T1000 (cell line): ENCODE measurements around the gene RTL1.

Source experiments
- DNase-seq: peaks from one replicate; lab custom pipeline; 2025; ENCODE audit warnings: mixed read lengths; lab: John Stamatoyannopoulos, UW

Gene RTL1

DNA sequence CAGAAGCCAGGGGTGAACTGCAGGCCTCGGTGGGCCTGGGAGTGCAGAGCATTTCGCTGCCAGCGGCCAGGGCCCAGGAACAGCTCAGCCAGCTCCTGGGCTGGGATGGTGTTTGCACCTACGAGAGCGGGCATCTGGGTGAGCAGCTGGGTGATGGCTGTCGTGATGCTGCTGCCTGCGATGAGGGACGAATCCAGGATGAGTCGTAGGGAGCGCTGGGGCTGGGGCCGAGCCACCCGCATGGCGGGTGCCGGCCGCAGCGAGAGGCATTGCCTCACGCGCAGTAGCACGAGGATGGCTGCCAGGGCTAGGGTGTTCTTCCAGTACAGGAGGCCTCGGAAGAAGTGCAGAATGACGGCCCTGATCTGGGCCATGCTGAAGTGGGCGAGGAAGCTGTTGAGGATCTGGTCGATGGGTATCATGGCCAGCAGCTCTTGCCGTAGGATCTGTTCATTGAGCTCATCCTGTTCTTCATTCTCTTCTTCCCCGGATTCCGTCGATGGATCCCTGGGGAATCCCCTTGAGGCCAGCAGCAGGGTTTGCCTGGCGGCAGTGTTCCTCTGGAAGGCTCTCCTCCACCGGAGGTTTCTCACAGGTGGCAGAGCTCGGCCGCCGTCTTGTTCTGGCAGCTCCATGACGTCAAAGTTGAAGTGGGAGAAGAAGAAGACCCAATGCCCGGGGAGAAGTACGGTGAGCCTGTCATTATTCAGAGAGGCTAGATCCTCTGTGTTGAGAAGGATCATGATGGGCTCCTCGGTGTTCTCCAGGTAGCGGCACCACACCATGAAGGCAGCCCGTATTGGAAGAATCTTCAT, 22.1 kb downstream of the RTL1 start:
- no peak for DNase-seq

DNA sequence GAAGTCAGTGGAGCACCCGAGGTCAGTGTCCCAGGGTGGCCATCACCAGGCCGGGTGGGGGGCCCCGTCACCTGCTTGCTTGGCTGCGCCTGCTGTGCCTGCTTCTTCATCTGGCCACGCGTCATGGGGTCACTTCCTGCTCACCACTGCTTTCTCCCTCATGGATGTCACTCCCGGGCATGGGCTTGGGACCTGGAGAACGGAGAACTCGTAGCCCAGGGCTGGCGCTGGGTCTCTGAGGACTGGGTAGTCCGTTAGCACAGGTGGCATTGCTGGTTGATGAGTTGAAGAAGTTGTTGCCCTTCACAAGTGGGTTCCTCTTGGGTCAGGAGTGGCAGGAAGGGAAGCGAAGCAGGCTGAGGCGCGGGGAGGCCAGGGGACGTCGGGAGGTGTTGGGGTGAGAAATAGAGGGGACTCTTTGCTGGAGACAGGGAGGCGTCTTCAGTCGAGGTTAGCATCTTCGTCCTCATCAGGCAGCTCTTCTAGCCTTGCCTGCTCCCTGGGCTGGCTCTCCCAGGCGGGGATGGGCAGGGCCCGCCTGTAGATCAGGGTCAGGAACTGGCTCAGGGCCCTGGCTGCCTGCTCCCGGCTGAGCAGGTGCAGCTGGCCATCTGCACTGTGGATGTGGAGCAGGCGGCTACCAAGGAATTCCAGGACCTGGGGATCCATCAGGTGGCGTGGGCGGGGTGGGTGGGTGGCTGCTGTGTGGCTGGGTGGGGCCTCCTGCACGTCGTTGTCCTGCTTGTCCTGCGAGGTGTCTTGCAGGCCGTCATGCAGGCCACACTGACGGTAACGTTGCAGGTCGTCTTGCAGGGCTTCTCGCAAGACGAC, 23.0 kb downstream of the RTL1 start:
- DNase-seq = no peak

DNA sequence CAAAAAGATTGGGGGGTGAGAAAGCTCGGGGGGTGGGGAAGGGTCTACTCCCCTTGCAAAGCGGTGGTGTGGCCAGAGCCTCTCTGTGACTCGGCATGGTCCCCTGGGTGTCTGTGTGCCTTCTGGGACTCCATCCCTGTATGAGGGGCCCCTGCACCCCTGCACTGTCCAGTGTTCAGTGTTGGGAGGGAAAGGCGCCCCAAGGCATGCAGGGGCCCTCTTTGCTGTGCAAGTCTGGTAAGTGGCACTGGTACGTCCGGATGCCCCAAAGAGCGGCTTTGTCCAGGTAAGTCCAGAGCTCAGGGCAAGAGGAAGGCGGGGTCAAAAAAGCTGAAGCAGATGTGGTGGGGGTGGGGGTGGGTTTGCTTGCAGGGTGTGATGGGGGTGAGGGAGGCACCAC, 23.7 kb downstream of the RTL1 start:
- DNase-seq = no peak

DNA sequence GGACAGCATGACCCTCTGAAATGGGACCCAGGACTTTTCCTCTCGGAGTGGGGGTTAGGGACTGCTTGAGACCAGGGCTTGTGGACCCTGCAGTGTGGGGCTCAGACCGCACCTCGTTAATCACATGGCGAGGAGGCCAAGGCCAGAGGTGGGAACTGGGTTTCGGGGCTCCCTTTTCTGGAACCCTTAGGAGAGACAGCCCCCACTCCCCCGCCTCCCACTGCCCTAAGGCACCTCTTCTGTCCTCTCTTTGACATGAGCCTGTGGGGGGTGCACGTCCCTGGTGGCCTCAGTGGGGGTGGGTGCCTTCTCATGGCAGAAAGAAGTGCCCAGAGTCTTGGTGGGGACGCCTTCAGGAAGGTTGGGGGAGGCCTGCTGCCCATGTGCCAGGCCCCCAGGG, 24.3 kb downstream of the RTL1 start:
- DNase-seq = no peak

DNA sequence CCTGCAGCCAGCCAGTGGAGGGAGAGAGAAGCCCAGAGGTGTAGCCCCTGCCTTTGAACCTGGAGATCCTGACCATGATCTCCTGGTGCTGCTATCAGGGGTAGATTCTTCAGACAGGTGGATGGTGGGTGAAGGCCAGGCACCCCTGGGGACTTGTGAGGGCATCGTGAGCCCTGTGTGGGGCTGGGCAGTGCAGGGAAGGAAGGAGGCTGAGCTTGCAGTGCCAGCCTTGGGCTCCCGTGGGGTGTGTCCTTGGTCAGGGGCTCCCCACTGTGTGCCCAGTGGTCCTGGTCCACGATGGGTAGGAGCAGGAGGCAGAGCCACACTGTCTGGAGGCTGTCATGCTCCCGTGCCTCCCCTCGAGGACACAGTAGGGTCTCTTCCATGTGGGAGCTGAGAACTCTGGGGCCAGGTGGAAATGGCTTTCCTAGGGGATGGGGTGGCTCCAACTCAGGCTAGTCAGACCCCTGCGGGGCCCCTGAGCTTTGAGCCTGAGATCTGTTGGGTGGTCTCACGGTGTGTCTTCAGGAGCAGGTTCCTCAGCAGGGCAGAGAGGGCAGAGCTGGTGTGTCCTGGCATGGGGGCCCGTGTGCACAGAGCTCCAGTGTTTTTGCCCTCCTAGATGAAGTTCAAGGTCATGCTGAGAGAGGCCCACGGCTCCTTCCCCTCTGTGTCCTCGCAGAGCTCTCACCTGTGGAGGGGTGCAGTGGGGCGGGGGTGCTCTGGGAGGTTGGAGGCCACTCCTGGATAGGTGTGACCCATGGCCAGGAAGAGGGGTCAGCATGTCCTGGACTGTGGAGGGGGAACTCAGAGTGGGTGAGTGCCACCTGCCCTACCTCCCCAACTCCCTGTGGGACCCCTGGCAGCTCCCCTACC, 25.0 kb downstream of the RTL1 start:
- no peak for DNase-seq

DNA sequence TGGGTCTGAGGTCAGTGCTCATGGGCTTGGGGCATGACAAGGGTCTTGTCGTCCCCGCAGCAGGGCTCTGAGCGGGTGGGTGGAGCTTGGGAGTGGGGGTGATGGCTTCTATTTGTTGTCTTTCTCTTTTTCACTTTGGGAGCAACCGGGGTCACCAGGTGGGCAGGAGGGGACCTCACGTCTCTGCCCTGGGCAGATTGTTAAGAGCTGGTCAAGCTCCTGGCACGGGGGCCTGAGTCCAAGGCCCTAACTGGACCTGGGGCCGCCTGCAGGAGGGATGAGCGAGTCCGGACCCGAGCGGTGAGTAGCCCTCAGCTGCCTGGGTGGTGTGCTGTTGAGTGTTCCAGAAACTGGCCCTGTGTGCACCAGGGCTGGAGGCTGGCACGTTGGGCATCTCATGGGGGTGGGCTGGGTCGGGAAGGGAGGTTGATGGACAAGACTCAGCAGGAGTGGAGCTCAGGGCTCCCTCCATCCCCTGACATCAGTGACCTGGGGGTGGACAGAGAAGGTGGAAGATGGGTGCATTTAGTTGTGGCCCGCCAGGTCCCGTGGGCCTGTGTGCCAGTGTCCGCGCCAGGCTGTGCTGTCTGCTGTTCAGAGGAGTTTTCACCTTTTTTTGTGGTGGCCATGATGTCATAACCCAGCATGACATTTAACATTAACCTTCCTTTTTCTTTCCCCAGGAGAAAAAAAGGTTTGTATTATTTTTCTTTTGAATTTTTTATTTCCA, 27.5 kb downstream of the RTL1 start:
- DNase-seq = no peak

DNA sequence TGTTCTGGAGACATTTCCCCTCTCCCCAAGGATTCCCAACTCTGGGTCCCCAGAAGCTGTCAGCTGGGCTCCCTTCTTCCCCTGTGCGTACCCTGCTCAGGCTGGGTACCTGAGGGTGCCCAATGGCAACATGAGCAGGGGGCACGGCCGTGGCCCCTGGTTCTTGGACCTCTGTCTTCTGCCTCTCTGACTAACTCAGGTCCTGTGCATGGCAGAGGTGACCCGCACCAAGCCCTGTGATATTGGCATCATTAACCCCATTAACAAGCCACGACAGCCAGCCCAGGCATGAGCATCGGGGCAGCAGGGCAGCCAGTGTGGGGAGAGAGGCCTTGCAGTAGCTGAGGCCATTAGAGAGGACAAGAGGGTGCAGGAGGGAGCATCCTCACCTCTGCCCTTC, 28.4 kb downstream of the RTL1 start:
- DNase-seq = no peak

DNA sequence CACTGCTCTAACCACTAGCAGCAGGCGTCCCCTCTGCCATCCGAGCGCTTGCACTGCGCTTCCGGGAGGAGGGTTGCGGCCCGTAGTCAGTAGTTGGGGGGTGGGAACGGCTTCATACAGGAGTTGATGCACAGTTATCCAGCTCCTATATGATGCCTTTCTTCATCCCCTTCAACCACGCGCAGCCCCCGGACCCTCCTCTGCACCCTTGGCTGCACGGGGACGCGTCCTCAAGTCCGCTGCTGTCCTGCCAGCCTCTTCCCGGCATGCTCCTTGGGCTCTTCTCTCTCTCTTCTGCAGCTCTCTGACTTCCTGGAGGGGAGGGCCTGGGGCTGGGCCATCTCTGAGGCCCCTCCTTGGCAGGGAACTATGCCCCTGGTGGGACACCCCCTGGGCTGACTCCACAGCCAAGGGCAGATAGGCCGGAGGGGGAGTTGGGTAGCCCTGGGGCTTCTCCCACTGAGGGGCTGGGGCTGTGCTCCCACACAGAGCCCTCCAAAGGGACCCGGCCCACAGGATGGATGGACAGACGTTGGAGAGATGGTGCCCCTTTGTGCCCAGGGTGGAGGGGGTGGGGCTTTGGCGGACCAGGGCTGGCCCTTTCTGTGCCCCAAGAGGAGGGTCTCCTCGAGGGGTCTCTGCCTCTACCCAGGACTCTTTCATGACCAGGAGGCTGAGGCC, 29.0 kb downstream of the RTL1 start:
- DNase-seq = no peak

DNA sequence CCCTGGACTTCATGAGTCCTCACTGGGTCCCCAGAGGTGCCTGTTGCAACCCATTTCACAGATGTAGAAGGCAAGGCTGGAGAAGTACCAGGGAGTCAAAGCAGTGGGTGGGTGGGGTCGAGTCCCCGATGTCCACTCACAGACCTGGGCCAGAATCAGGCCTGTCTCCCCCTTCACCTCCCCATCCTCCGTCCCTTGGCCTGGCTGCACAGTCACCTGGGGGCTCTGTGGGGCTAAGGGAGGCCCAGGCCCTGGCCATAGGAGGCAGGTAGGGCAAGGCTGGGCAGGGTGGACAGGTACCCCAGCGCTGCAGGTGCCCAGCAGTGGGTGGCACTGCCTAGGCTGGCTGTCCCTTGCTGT, 29.5 kb downstream of the RTL1 start:
- DNase-seq = no peak

DNA sequence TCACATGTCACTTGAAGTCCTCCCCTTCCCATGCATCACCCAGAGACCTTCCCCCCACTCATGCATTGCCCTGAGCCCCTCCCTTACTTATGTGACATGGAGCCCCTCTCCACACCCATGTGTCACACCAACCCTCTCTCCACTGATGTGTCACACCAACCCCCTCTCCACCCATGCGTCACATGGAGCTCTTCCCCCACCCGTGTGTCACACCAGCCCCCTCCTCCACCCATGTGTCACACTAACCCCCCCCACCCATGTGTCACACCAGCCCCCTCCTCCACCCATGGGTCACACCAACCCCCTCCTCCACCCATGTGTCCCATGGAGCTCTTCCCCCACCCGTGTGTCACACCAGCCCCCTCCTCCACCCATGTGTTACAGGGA, 30.4 kb downstream of the RTL1 start:
- DNase-seq = peak; percentile 24

DNA sequence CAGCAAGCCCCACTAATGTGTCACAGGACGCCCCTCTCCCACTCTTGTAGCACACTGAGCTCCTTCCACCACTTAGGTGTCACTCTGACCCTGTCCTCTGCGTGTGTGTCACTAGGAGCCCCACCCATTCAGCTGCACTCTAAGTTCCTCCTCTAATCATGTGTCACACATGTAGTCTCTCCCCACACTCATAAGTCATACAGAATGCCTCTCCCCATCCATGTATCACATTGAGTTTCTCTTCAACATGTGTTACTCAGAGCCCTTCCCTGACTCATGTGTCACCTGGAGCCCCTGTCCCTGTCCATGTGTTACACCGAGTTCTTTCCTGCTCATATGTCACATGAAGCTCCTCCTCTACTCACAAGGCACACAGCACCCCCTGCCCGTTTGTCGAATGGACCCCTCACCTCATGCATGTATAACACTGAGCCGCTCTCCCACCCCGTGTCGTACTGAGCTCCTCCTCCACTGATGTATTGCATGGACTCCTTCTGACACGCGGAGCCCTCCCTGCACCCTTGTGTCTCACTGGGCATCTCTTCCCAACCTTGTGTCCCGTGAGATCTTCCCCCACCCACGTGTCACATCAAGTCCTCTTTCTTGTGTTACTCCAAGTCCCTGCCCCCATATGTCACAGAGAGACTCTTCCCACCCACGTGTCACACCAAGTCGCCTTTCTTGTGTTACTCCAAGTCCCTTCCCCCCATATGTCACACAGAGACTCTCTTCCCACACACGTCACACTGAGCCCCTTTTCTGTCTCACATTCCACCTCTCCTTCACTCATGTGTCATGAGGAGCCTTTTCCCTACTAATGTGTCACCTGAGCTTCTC, 31.0 kb downstream of the RTL1 start:
- no peak for DNase-seq

DNA sequence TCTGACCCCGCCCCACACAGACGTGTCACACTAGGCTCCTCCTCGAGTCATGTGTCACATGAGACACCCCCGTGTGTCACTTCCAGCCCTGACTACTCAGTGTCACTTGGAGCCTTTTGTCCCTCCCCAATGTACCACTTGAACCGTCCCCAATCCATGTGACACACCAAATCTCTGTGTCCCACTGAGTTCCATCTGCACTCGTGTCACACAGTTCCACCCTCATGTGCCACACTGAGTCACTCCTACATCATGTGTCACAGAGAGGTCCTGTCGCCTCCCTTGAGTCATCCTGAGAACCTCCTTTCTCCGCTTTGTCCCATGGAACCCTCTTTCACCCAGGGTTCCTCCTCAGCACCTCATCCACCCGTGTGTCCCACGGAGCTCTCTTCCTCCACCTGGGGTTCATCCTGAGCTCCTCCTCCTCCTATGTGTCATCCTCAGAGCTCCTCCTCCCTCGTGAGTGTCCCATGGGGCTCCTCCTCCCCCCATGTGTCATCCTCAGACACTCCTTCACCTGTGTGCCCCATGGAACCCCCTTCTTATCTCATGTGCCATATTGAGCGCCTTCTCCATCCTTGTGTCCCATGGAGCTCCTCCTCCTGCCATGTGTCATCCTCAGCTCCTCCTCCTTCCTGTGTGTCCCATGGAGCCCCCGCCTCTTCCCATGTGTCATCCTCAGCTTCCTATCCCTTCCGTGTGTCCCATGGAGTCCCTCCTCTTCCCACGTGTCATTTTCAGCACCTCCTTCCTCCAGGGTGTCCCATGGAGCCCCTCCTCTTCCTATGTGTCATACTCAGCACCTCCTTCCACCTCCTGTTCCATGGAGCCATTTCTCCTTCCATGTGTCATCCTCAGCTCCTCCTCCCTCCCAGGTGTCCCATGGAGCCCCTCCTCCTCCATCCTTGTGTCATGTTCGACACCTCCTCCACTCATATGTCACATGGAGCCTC, 32.0 kb downstream of the RTL1 start:
- DNase-seq = peak; percentile 35

DNA sequence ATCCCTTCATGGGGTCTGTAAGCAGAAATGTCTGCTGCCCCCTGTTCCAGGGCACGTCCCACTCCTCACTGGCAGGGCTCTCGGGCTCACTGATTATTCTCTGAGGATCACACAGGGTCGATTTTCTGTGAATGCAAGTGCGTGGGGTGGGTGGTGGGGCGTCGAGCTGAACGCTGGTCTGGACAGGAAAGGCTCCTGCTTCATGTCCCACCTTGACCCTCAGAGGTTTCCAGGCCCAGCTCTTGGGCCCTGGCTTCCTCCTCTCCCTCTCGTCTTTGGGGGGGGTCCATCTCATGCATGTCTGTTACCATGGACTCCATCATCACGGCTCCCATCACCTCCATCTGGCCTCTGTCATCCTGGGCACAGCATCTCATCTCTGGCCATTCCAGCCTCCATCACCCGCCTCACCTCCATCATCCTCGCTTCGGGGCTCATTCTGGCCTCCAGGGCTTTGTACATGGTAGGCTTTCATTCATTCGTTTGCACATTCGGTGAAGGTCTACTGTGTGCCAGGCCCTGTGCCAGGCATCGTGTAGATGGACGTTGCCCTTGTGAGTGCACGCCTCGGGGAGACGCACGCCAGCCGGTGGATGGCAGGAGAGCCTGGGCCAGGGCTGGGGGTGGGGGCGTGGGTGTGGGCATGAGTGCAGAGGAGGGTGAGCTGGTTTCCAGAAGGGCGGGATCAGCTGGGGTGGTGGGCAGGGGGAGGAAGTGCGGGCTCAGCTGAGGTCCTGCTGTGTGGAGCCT, 34.7 kb downstream of the RTL1 start:
- DNase-seq = no peak

DNA sequence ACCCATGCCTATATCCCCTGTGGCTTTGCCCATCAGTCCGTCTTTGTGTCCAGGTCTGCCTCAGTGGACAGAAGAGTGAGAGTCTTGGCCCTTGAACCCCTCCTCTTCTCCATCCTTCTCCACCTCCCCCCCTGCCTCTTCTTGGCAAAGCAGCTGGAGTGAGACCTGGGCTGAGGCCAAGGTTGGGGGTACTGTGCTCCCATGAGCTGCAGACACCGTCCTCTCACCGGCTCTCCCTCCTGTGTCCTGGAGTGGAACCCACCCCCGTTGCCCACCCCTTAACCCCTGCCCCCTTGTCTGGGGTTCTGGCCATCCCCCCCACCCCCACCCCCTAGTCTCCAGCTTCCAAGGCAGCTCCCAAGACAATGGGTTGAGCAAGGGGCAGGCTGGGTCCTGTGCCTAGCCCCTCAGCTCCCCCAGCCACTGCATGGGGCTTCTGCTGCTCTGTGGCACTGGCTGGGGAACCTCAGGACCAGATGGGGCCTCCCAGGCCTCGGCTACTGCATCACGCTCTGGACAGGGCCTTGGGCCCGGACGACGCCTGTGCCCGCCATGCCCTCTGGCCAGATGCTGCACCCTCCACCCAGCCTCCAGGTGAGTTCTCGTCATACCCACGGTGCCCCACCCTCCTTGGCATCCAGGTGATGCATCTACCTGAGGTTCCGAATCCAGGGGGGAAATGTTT, 35.7 kb downstream of the RTL1 start:
- DNase-seq = no peak

DNA sequence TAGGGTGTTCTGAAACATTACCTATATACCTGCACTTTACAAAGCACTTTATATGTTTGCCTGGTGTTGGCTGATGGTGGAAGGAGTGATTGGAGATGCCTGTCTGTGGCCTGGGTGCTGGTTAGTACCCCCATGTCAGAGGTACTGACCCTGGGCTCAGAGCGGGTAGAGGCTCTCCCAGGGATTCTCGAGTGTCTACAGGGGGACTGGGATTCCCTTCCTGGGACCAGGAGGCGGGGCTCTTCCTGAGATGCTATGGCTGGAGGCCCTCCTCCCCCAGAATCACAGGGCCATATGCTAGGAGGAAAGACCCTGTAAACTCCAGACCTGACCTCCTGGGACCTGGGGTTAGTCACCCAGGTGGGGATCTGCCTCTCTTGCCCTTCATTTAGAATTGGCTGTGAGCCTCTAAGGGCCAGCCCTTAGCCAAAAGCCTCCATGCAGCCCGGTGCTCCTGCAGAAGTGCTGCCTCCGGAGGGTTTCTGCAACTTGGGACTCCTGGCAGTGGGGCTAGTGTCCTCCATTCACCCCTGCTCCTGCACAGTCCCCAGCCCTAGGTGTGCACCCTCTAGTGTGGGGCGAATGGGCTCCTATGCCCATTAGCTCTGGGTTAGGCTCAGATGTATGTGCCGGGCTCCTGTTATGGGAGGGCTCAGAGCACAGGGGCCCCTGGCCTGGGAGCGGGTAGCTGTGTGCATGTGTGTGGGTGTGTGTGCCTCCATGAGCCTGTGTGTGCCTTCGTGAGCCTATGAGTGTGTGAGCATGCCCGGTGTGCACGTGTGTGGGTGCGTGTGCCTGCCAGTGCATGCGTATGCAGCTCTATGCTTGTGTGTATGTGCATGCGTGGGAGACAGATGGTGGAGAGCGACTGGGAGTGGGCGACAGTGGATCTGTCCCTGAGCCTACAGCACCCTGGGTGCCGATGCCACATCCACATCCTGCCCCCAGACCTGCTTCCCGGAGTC, 36.6 kb downstream of the RTL1 start:
- DNase-seq = no peak
